Thoracic aorta (tissue), 2 donors: ENCODE data around the gene DHTKD1. TPM values are rescaled to one million over a fixed set of nuclear protein-coding genes. Genes with fewer than 3 reads are reported as not detected.
"Not testable (repeated sequence)": the region's sequence is repeated elsewhere in the genome, so short reads cannot be mapped to it uniquely, and the experiment has no call there.

Source experiments
- ATAC-seq: fragments of 150-250 bp; one replicate; pipeline ENCODE4 v1.8.0; 2017; ENCODE audit warnings: low read depth; ENCODE audit not compliant: insufficient number of reproducible peaks, low FRiP score
- DNase-seq: peaks from one replicate; pipeline ENCODE4 v3.0.0-alpha.2; 2020; ENCODE audit warnings: low spot score
- H3K27ac ChIP-seq, 2 donors: fragments of 200-600 bp; sonication (generic); 1 replicate in 1 of 2; 2 replicates in 1 of 2; pipeline ENCODE4 v1.5.1; 2016; ENCODE audit warnings: mild to moderate bottlenecking in 2 of 2, moderate library complexity in 2 of 2
- H3K27me3 ChIP-seq: fragments of 200-600 bp; sonication (generic); replicated peaks from 2 replicates; pipeline ENCODE4 v1.6.0; 2016; ENCODE audit warnings: mild to moderate bottlenecking; ENCODE audit not compliant: insufficient read depth
- H3K36me3 ChIP-seq: fragments of 200-600 bp; sonication (generic); one replicate; pipeline ENCODE4 v1.5.1; 2016
- H3K4me1 ChIP-seq, 2 donors: fragments of 200-600 bp; sonication (generic); 1 replicate in 1 of 2; 2 replicates in 1 of 2; pipeline versions ENCODE4 v1.5.1 to v1.6.0; 2016; ENCODE audit warnings: low read depth in 2 of 2, mild to moderate bottlenecking in 1 of 2; ENCODE audit not compliant: control insufficient read depth in 1 of 2
- H3K4me3 ChIP-seq: fragments of 200-600 bp; sonication (generic); 2 replicates; pipeline ENCODE4 v1.5.1; 2016; ENCODE audit warnings: mild to moderate bottlenecking
- H3K9me3 ChIP-seq: fragments of 200-600 bp; sonication (generic); 2 replicates; pipeline ENCODE4 v1.5.1; 2016
- total RNA-seq, 2 donors: library from RNA; depleted of rRNA; stranded (reverse); fragments of >200 nt; gene quantifications; one replicate each; pipeline versions ENCODE4 v1.1.0 to v1.2.3, GENCODE V29; 2016
- TF ChIP-seq, protein P1 (sequence below): fragments of 200-600 bp; sonication (generic); IDR thresholded peaks from one replicate; pipeline ENCODE4 v1.5.1; 2019; ENCODE audit warnings: antibody characterized with exemption

Gene DHTKD1
- total RNA-seq, 2 donors from 2014 or later = 12.4 to 14.5 TPM

DNA sequence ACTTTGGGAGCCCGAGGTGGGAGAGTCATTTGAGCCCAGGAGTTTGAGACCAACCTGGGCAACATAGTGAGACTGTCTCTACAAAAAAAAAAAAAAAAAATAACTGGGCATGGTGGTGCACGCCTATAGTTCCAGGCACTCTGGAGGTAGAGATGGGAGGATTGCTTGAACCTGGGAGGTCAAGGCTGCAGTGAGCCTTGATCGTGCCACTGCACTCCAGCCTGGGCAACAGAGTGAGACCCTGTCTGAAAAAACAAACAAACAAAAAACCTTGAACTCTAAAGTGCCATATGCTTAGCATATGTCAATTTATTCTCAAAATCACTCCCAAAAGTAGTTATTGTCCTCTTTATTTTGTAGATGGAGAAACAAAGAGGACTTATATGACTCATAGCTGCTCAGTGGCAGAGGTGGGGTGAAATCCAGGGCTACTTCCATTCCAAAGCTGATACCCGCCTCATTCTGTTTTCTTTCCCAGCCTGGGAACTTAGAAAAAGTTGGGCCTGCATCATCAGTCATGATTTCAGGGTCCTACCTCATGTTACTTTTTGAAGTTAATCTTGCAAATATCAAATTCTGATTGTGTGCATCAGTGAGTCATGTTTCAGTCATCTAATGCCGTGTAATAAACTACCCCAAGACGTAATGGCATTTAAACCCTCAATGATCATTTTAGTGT lies 13.3 kb downstream of the DHTKD1 start:
- ATAC-seq = no peak
- TF ChIP-seq, protein P1, sequence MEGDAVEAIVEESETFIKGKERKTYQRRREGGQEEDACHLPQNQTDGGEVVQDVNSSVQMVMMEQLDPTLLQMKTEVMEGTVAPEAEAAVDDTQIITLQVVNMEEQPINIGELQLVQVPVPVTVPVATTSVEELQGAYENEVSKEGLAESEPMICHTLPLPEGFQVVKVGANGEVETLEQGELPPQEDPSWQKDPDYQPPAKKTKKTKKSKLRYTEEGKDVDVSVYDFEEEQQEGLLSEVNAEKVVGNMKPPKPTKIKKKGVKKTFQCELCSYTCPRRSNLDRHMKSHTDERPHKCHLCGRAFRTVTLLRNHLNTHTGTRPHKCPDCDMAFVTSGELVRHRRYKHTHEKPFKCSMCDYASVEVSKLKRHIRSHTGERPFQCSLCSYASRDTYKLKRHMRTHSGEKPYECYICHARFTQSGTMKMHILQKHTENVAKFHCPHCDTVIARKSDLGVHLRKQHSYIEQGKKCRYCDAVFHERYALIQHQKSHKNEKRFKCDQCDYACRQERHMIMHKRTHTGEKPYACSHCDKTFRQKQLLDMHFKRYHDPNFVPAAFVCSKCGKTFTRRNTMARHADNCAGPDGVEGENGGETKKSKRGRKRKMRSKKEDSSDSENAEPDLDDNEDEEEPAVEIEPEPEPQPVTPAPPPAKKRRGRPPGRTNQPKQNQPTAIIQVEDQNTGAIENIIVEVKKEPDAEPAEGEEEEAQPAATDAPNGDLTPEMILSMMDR = no peak
- peaks cover 37% of the 10 kb centered on the region for H3K36me3 ChIP-seq
- no peak overlapping the region for H3K4me3 ChIP-seq
- DNase-seq = no peak
- H3K4me1 ChIP-seq = no peaks in the 10 kb centered on the region
- H3K9me3 ChIP-seq = no peaks in the 10 kb centered on the region
- no peaks in the 10 kb centered on the region for H3K27me3 ChIP-seq
- H3K27ac ChIP-seq = no peak overlapping the region

GRCh38 chr10:12088919-12089318 lies 20.2 kb downstream of the DHTKD1 start:
- no peaks in the 10 kb centered on the region for H3K4me1 ChIP-seq
- TF ChIP-seq, protein P1 = no peak
- H3K36me3 ChIP-seq = peaks cover 36% of the 10 kb centered on the region

DNA sequence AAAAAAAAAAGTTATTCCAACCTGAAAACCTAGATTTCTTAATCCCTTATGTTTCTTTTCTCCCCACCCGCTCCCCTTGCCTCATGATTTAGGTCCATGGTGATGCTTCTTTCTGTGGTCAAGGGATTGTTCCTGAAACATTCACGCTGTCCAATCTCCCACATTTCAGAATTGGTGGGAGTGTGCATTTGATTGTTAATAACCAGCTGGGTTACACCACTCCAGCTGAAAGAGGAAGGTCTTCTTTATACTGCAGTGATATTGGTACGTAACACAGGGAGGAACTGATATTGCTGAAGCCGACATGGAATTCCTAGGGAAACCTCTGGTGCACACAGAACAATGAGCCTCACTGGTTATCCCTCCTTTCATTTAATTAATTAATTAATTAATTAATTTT lies 22.7 kb downstream of the DHTKD1 start:
- peaks cover 22% of the 10 kb centered on the region for H3K36me3 ChIP-seq
- no peak overlapping the region for H3K4me3 ChIP-seq
- no peak for DNase-seq
- H3K27me3 ChIP-seq = no peaks in the 10 kb centered on the region
- TF ChIP-seq, protein P1 = no peak
- ATAC-seq = no peak
- no peaks in the 10 kb centered on the region for H3K4me1 ChIP-seq
- no peaks in the 10 kb centered on the region for H3K9me3 ChIP-seq
- no peak overlapping the region for H3K27ac ChIP-seq

More at GRCh38 chr10:12088919-12089318, 20.2 kb downstream of the DHTKD1 start:
- Histone ChIP-seq H3K27ac (no peak overlapping the region), H3K4me3 (no peak overlapping the region), H3K27me3 (no peaks in the 10 kb centered on the region), H3K9me3 (no peaks in the 10 kb centered on the region)
- no peak for ATAC-seq
- DNase-seq = no peak

DNA sequence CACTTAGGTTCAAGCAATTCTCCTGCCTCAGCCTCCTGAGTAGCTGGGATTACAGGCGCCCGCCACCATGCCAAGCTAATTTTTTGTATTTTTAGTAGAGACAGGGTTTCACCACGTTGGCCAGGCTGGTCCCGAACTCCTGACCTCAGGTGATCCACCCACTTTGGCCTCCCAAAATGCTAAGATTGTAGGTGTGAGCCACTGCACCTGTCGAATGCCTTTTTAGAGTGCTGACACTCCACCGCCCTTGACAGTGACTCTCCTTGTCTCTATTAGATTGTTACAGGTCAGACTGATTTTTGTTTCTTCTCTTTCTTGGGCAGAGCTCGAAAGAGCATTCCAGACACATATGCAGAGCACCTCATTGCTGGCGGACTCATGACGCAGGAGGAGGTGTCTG lies 28.6 kb downstream of the DHTKD1 start:
- H3K36me3 ChIP-seq = peaks cover 43% of the 10 kb centered on the region
- not testable (repeated sequence) for H3K9me3 ChIP-seq, H3K27ac ChIP-seq, H3K27me3 ChIP-seq, ATAC-seq, H3K4me3 ChIP-seq, DNase-seq, H3K4me1 ChIP-seq

DNA sequence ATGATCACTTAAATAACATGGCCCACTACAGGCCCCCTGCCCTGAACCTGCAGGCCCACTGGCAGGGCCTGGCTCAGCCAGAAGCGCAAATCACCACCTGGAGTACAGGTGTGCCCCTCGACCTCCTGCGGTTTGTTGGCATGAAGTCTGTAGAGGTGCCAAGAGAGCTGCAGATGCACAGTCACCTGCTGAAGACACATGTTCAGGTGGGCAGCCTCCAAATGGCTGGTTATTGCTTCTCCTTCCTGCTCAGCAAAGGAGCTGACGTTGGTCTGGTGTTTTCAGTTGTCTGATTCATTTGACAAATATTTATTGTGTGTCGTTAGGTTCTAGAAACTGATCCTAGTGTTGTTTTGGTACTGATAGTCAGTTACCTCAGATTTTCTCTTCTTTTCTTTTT lies 29.0 kb downstream of the DHTKD1 start:
- TF ChIP-seq, protein P1 = no peak
- H3K36me3 ChIP-seq = peaks cover 47% of the 10 kb centered on the region
- DNase-seq = no peak

DNA sequence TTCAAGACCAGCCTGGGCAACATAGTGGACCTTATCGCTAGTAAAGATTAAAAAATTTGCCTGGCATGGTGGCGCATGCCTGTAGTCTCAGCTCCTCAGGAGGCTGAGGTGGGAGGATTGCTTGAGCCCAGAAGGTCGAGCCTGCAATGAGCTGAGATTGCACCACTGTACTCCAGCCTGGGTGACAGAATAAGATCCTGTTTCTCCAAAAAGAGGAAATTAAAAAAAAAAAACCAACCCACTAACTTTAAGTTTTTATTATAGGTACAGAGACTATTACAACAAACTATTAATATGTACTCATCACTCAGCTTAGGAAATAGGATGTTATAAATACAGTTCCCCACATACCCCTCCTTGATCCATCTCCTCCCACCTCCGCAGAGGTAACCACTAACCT lies 30.2 kb downstream of the DHTKD1 start:
- Histone ChIP-seq H3K27ac (no peak overlapping the region), H3K4me1 (no peaks in the 10 kb centered on the region), H3K4me3 (no peak overlapping the region), H3K27me3 (no peaks in the 10 kb centered on the region), H3K36me3 (peaks cover 43% of the 10 kb centered on the region), H3K9me3 (no peaks in the 10 kb centered on the region)
- no peak for ATAC-seq
- TF ChIP-seq, protein P1 = no peak
- no peak for DNase-seq

More for the DNA sequence above, 29.0 kb downstream of the DHTKD1 start:
- Histone ChIP-seq H3K4me1 (no peaks in the 10 kb centered on the region), H3K27me3 (no peaks in the 10 kb centered on the region), H3K9me3 (no peaks in the 10 kb centered on the region), H3K27ac (no peak overlapping the region), H3K4me3 (no peak overlapping the region)
- ATAC-seq = no peak
